Measurements from ENCODE around the gene FXYD2.

Gene FXYD2

DNA sequence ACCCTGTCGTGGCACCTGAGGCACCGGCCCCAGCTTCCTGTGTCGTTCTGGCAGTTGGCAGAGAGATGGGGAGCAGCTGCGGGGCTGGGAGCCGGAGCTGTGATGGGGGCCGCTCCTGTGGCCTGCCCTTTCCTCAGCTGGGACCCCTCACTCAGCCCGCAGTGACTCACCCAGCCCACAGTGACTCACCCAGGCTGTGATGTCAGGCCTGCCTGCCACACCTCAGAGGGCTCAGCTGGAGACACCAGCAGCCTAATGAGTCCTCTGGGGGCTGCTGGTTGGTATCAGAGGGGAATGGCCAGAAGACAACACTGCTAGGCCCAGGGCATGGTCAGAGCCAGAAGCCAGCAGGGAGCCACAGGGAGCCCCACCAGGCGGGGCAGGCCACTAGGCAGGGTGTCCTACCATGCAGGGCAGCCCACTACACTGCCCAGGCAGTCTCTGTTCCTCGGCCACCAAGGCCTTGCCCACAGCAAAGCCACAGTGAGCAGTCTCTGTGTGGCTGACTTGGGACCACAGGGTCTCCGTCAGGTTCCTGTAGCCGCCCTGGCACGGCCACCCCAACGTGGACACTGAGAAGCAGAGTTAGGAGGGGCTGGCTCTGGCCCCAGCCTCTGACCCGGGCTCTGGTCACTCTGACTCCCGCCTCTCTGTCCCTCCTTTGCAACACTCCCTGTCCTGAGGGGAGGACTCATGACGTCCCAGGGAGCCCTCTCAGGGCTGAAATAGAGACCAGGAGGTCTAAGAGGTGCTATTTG is 4.2 kb upstream of the FXYD2 start:
- no peaks in the 10 kb centered on the region for H3K36me3 ChIP-seq
- DNase-seq = peak; percentile 18 to 64
- H3K9me3 ChIP-seq = no peaks in the 10 kb centered on the region
- TF ChIP-seq, protein P1, sequence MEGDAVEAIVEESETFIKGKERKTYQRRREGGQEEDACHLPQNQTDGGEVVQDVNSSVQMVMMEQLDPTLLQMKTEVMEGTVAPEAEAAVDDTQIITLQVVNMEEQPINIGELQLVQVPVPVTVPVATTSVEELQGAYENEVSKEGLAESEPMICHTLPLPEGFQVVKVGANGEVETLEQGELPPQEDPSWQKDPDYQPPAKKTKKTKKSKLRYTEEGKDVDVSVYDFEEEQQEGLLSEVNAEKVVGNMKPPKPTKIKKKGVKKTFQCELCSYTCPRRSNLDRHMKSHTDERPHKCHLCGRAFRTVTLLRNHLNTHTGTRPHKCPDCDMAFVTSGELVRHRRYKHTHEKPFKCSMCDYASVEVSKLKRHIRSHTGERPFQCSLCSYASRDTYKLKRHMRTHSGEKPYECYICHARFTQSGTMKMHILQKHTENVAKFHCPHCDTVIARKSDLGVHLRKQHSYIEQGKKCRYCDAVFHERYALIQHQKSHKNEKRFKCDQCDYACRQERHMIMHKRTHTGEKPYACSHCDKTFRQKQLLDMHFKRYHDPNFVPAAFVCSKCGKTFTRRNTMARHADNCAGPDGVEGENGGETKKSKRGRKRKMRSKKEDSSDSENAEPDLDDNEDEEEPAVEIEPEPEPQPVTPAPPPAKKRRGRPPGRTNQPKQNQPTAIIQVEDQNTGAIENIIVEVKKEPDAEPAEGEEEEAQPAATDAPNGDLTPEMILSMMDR (IDR thresholded peaks at IDR 0.05) = no peak
- intact Hi-C loops (cut with DNase I; ENCODE audit: low total_unique reads) = no loop called here
- H3K4me3 ChIP-seq = no peak overlapping the region
- peaks cover 0 to 48% of the 10 kb centered on the region in 2 donors for H3K27me3 ChIP-seq
- peaks cover 0 to 9% (median 1%) of the 10 kb centered on the region in 4 donors for H3K4me1 ChIP-seq
- no peak overlapping the region for H3K27ac ChIP-seq

DNA sequence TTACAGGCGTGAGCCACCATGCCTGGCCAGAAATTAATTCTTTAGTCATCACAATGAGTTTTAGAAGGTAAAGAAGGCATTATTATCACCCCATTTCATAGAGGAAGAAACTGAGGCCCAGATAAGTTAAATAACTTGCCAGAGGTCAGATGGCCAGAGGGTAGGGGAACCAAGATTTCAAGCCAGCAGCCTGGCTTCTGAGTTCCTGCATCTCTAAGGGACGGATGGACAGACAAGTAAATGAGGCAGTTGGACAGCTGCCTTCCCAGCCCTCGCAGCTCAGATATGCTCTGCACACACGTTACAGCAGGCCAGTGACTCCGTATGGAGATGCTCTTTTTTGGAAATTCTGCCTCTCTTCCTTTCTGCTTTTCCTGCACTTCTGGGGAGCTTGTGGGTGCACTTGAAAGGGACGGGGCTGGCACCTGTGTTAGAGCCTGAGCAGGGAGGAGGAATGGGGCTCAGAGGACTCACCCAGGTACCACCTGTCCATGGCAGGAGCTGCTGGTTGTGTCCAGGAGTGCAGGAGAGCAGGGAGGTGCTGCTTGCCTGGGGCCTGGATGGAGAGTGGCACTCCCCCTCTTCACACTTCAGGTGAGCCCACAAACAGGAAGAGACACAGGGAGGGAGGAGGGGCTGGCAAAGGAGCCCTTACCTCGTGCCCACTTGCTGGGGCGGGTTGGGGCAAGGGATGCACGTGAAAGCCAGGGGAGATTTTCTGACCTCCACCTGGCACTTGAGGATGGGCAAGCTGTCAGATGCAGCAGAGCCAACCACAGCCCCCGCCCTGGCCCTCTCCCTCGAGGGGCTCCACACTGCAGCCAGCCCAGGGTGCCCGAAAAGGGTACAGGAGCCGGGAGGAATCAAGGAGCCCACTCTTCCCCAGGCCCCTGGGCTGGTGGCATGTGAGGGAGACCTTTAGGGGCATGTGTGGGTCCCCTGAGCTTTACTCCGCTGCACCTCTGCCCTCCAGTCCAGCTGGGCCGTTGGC is 3.3 kb upstream of the FXYD2 start:
- Histone ChIP-seq H3K27ac (no peak overlapping the region), H3K4me1 (peaks cover 0 to 13% (median 0%) of the 10 kb centered on the region in 4 donors)
- intact Hi-C loops (cut with DNase I; ENCODE audit: low total_unique reads) = no loop called here

DNA sequence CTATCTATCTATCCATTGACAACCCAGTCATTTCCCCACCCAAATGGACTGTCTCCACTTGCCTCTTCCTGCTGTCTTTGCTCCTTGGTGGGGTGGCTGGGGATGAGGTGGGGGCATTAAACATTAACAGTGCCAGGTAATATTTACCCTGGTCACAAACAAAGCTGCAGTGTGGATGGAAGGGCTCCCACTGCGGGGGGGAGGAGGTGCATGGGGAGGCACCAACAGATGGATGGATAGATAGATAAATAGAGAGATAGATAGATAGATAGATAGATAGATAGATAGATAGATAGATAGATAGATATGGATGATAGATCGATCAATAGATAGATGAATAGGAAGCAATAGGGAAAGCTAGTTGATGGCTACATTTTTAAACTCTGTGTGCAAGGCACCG is 2.3 kb upstream of the FXYD2 start:
- Histone ChIP-seq H3K36me3 (no peaks in the 10 kb centered on the region), H3K9me3 (no peaks in the 10 kb centered on the region), H3K27ac (no peak overlapping the region), H3K27me3 (peaks cover 0 to 42% of the 10 kb centered on the region in 2 donors), H3K4me3 (no peak overlapping the region), H3K4me1 (peaks cover 0 to 13% (median 0%) of the 10 kb centered on the region in 4 donors)
- DNase-seq = no peak
- intact Hi-C loops (cut with DNase I; ENCODE audit: low total_unique reads) = no loop called here
- TF ChIP-seq, protein P1 (IDR thresholded peaks at IDR 0.05) = no peak

More for the DNA sequence above, 3.3 kb upstream of the FXYD2 start:
- Histone ChIP-seq H3K36me3 (no peaks in the 10 kb centered on the region), H3K4me3 (no peak overlapping the region), H3K9me3 (no peaks in the 10 kb centered on the region), H3K27me3 (peaks cover 0 to 43% of the 10 kb centered on the region in 2 donors)
- peak; percentile 16 to 51 for DNase-seq
- TF ChIP-seq, protein P1 (IDR thresholded peaks at IDR 0.05) = no peak

DNA sequence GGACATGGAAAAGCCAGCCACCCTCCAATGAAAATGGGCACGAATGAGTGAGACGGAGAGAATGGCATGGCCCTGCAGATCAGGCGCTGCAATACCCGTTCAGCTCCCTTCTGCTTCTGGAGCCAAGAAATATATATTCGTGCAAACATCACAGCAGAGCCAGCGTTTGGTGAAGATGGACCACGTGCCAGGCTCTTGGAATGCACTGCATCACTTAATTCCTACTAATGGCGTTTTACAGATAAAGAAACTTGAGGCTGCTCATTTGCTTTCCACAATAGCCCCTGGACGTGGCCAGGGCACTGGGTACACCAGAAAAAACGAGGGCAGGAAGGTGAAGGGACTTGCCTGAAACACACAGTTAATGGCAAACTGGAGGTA is 1.6 kb upstream of the FXYD2 start:
- DNase-seq = no peak
- intact Hi-C loops (cut with DNase I; ENCODE audit: low total_unique reads) = no loop called here

DNA sequence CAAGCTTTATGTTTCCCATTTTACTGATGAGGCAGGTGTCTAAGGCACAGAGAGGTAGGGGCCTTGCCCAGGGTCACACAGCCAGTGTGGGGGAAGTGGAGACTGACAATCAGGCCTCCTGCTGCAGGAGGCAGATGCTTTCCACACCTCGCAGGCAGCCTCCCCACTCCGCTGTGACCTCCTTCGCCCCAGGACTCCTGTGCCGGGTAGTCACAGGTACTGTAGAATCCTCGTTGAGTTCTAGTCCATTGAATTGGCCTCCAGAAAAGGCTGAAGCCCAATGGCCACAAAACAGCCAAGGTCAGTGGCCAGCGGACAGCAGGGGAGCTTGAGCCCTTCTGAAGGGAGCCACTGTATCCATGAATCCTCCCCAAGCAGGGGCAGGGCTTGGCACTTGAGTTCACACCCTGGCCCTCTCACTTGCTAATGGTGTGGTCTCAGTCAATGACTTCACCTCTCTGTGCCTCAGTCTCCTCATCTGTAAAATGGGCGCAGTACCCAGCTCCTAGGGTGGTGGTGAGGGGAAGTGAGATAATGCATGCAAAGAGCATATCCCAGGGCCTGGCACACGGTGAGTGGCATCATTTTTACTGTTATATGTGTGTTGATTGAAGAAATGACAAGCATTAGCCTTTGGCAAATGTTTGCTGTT is 1.1 kb upstream of the FXYD2 start:
- no peak overlapping the region for H3K27ac ChIP-seq
- peaks cover 0 to 39% of the 10 kb centered on the region in 2 donors for H3K27me3 ChIP-seq
- H3K4me1 ChIP-seq = peaks cover 0 to 13% (median 0%) of the 10 kb centered on the region in 4 donors
- no peaks in the 10 kb centered on the region for H3K9me3 ChIP-seq
- H3K36me3 ChIP-seq = no peaks in the 10 kb centered on the region
- H3K4me3 ChIP-seq = no peak overlapping the region
- TF ChIP-seq, protein P1 (IDR thresholded peaks at IDR 0.05) = no peak
- intact Hi-C loops (cut with DNase I; ENCODE audit: low total_unique reads) = no loop called here
- DNase-seq = peak in 1 of 2 donors; percentile 55

More for the DNA sequence above, 1.6 kb upstream of the FXYD2 start:
- peaks cover 0 to 41% of the 10 kb centered on the region in 2 donors for H3K27me3 ChIP-seq
- H3K4me3 ChIP-seq = no peak overlapping the region
- H3K4me1 ChIP-seq = peaks cover 0 to 13% (median 0%) of the 10 kb centered on the region in 4 donors
- TF ChIP-seq, protein P1 (IDR thresholded peaks at IDR 0.05) = no peak
- no peaks in the 10 kb centered on the region for H3K36me3 ChIP-seq
- H3K27ac ChIP-seq = no peak overlapping the region
- no peaks in the 10 kb centered on the region for H3K9me3 ChIP-seq

All from tibial artery (tissue), 4 donors.